K562 treated with DMSO at 1 percent for 12 hours (cell line): Measurements from ENCODE around the gene ERCC1. TPM values are rescaled to one million over a fixed set of nuclear protein-coding genes. Genes with fewer than 3 reads are reported as not detected.

Source experiments
- total RNA-seq: library from RNA; unstranded; fragments of 300-600 nt; gene quantifications from 2 replicates; pipeline ENCODE4 v1.2.3, GENCODE V29; 2022; ENCODE audit not compliant: insufficient read depth

The ERCC1 gene
- total RNA-seq: 55.7 and 65.2 TPM in 2 replicates

GRCh38 chr19:45423589-45424190, at the start of gene ERCC1:
ERCC1 (minus strand) TSS chr19:45423917; CDS start chr19:45423374, 543 bp downstream.

GRCh38 chr19:45467456-45468158, 43.9 kb upstream of the ERCC1 start, which contains the start of gene FOSB:
FOSB (plus strand) TSS chr19:45467996; CDS start chr19:45468587, 591 bp downstream.

GRCh38 chr19:45406226-45407090, 17.3 kb downstream of the ERCC1 start, which contains the start of gene POLR1G:
POLR1G (plus strand) TSS chr19:45406644; CDS start chr19:45406697, 53 bp downstream.

GRCh38 chr19:45404557-45405434, 18.9 kb downstream of the ERCC1 start, which contains the start of gene PPP1R13L:
PPP1R13L (minus strand) TSS chr19:45405069; CDS start chr19:45398318, 6,751 bp downstream.

GRCh38 chr19:45370410-45371204, 53.1 kb downstream of the ERCC1 start, which contains the start of gene ERCC2:
ERCC2 (minus strand) TSS chr19:45370573; CDS start chr19:45370540, 33 bp downstream.

Other genes starting within 250 kb of the ERCC1 start
- gene TRAPPC6A, start 245.7 kb downstream of the ERCC1 start, total RNA-seq: 64.4 and 117 TPM in 2 replicates
- gene BLOC1S3, start 245.1 kb downstream of the ERCC1 start, total RNA-seq: 25.7 and 29.9 TPM in 2 replicates
- 16.3 and 18.8 TPM in 2 replicates for gene EXOC3L2, start 178.5 kb downstream of the ERCC1 start, total RNA-seq
- 17.2 and 27.0 TPM in 2 replicates for gene MARK4, start 172.6 kb downstream of the ERCC1 start, total RNA-seq
- gene CKM, start 101.0 kb downstream of the ERCC1 start, total RNA-seq: not detected in 2 replicates
- gene KLC3, start 83.2 kb downstream of the ERCC1 start, total RNA-seq: 5.4 and 5.9 TPM in 2 replicates
- gene ERCC2, start 53.3 kb downstream of the ERCC1 start, total RNA-seq: 24.6 and 32.3 TPM in 2 replicates
- gene PPP1R13L, start 18.8 kb downstream of the ERCC1 start, total RNA-seq: 14.7 and 18.9 TPM in 2 replicates
- gene POLR1G, start 17.3 kb downstream of the ERCC1 start, total RNA-seq: 0.98 and 3.0 TPM in 2 replicates
- gene FOSB, start 44.1 kb upstream of the ERCC1 start, total RNA-seq: 1.1 and 1.5 TPM in 2 replicates
- 66.8 and 81.5 TPM in 2 replicates for gene RTN2, start 73.1 kb upstream of the ERCC1 start, total RNA-seq
- 8.9 and 12.3 TPM in 2 replicates for gene PPM1N, start 74.5 kb upstream of the ERCC1 start, total RNA-seq
- 106 and 111 TPM in 2 replicates for gene VASP, start 83.6 kb upstream of the ERCC1 start, total RNA-seq
- 6.0 and 15.1 TPM in 2 replicates for gene OPA3, start 160.9 kb upstream of the ERCC1 start, total RNA-seq
- gene GPR4, start 178.3 kb upstream of the ERCC1 start, total RNA-seq: not detected in 2 replicates
- gene EML2, start 215.5 kb upstream of the ERCC1 start, total RNA-seq: 46.6 and 69.9 TPM in 2 replicates
- 7.3 and 23.2 TPM in 2 replicates for gene GIPR, start 244.3 kb upstream of the ERCC1 start, total RNA-seq